Activated B cell treated with CpG ODN at 0.5 μM for 24 hours (primary cell): ENCODE data around the gene SLC1A7. TPM values are rescaled to one million over a fixed set of nuclear protein-coding genes. Genes with fewer than 3 reads are reported as not detected.

ENCODE experiments used
- ATAC-seq: fragments of 200-7000 bp; cut with Tn5 transposase; one replicate; pipeline ENCODE4 v1.10.0; 2021; ENCODE audit warnings: low read depth, mild to moderate bottlenecking, moderate library complexity
- CTCF ChIA-PET: fragments of 350-600 bp; sonication (Branson Sonifier 250); formaldehyde crosslinking; loops from one replicate; lab custom pipeline; 2021; ENCODE audit warnings: antibody characterized with exemption; lab: Charles Lee
- POLR2A ChIA-PET: fragments of 350-600 bp; sonication (Branson Sonifier 250); formaldehyde crosslinking; loops from one replicate; lab custom pipeline; 2021; ENCODE audit warnings: antibody characterized with exemption; lab: Charles Lee
- DNase-seq: peaks from one replicate; pipeline ENCODE4 v3.0.0; 2022
- H3K27ac Mint-ChIP-seq: one replicate; pipeline ENCODE4 v1.8.0; 2020; ENCODE audit warnings: mixed read lengths
- H3K27me3 Mint-ChIP-seq: one replicate; pipeline ENCODE4 v1.8.0; 2021; ENCODE audit warnings: mixed read lengths
- H3K36me3 Mint-ChIP-seq: one replicate; pipeline ENCODE4 v1.8.0; 2021; ENCODE audit warnings: low read depth, mixed read lengths
- H3K4me1 Mint-ChIP-seq: one replicate; pipeline ENCODE4 v1.8.0; 2021; ENCODE audit warnings: mixed read lengths
- H3K4me3 Mint-ChIP-seq: one replicate; pipeline ENCODE4 v1.8.0; 2020; ENCODE audit warnings: mild to moderate bottlenecking, mixed read lengths
- H3K9me3 Mint-ChIP-seq: one replicate; pipeline ENCODE4 v1.8.0; 2020; ENCODE audit warnings: mixed read lengths
- intact Hi-C: fragments of 100-400 bp; cut with micrococcal nuclease; formaldehyde crosslinking; loops from one replicate; pipeline ENCODE4 v1.15.1; 2024
- total RNA-seq: library from RNA; stranded (reverse); gene quantifications from 2 replicates; pipeline ENCODE4 v1.2.3, GENCODE V29; 2022
- TF ChIP-seq, protein P1 (sequence below): fragments of 200-600 bp; IDR thresholded peaks from one replicate; pipeline ENCODE4 v1.8.0; 2022; ENCODE audit warnings: antibody characterized with exemption, mild to moderate bottlenecking

Gene SLC1A7
- total RNA-seq, 1 donor from 2014 or later: not detected

GRCh38 chr1:53116933-53117600 lies 25.4 kb downstream of the SLC1A7 start:
- ChIA-PET CTCF (no interaction called here), POLR2A (no interaction called here)

GRCh38 chr1:53116307-53116810 lies 26.1 kb downstream of the SLC1A7 start:
- CTCF ChIA-PET: no interaction called here
- no peaks in the 10 kb centered on the region for H3K4me1 Mint-ChIP-seq
- DNase-seq: no peak
- POLR2A ChIA-PET: no interaction called here
- H3K27me3 Mint-ChIP-seq: peaks cover 7% of the 10 kb centered on the region
- no peak overlapping the region for H3K4me3 Mint-ChIP-seq
- no peaks in the 10 kb centered on the region for H3K9me3 Mint-ChIP-seq
- no peak overlapping the region for H3K27ac Mint-ChIP-seq
- ATAC-seq: no peak
- intact Hi-C loops: no loop called here
- TF ChIP-seq, protein P1, sequence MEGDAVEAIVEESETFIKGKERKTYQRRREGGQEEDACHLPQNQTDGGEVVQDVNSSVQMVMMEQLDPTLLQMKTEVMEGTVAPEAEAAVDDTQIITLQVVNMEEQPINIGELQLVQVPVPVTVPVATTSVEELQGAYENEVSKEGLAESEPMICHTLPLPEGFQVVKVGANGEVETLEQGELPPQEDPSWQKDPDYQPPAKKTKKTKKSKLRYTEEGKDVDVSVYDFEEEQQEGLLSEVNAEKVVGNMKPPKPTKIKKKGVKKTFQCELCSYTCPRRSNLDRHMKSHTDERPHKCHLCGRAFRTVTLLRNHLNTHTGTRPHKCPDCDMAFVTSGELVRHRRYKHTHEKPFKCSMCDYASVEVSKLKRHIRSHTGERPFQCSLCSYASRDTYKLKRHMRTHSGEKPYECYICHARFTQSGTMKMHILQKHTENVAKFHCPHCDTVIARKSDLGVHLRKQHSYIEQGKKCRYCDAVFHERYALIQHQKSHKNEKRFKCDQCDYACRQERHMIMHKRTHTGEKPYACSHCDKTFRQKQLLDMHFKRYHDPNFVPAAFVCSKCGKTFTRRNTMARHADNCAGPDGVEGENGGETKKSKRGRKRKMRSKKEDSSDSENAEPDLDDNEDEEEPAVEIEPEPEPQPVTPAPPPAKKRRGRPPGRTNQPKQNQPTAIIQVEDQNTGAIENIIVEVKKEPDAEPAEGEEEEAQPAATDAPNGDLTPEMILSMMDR: no peak
- H3K36me3 Mint-ChIP-seq: no peaks in the 10 kb centered on the region

More at GRCh38 chr1:53116933-53117600, 25.4 kb downstream of the SLC1A7 start:
- TF ChIP-seq, protein P1: no peak
- ATAC-seq (no peak), DNase-seq (no peak)
- Mint-ChIP-seq H3K4me3 (no peak overlapping the region), H3K4me1 (no peaks in the 10 kb centered on the region), H3K36me3 (no peaks in the 10 kb centered on the region), H3K27me3 (peaks cover 7% of the 10 kb centered on the region), H3K9me3 (no peaks in the 10 kb centered on the region), H3K27ac (no peak overlapping the region)
- intact Hi-C loops: no loop called here

- ATAC-seq: no peak
- intact Hi-C loops: no loop called here
- Mint-ChIP-seq H3K9me3 (no peaks in the 10 kb centered on the region), H3K36me3 (no peaks in the 10 kb centered on the region), H3K4me3 (no peak overlapping the region), H3K4me1 (no peaks in the 10 kb centered on the region), H3K27me3 (peaks cover 4% of the 10 kb centered on the region), H3K27ac (no peak overlapping the region)
- CTCF ChIA-PET: no interaction called here
- POLR2A ChIA-PET: no interaction called here
- no peak for DNase-seq
- TF ChIP-seq, protein P1: no peak
Observed at GRCh38 chr1:53115403-53116306, 26.8 kb downstream of the SLC1A7 start.

DNA sequence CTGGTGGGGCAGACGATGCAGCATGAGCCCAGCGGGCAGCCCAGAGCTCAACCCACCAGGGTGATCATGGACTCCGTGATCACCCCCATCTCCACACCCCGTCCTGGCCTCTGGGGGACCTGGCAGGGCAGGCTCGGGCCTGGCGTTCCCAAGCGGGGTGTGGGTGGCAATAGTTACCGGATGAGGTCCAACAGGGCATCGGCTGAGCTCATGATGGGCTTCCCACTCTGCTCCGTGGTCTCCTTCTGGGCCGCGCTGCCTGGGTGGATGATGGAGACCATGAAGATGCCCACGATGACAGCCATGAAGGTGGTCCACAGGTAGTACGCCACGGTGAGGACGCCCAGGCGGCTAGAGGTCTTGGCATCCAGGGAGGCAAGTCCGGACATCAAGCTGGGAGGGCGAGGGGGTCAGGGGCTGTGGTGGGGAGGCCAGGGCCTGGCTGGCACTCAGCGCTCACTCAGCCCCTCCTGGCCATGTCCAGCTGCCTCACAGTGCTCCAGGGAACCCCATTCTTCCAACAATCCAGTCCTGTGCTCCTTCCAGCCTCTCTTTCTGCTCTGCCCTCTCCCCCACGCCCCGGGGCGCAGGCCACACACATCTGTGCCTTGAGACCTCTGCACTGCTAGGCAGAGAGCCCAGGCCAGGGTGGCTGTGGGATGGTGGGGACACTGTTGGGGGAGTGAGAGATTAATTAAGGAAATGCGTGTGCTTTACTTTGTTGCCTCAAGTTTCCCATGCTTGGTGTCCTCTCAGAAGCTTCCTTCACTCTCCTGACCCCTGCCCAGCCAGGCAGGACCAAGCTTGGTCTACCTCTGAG lies 27.6 kb downstream of the SLC1A7 start:
- Mint-ChIP-seq H3K4me3 (no peak overlapping the region), H3K9me3 (no peaks in the 10 kb centered on the region), H3K4me1 (no peaks in the 10 kb centered on the region), H3K27me3 (peaks cover 4% of the 10 kb centered on the region), H3K27ac (no peak overlapping the region), H3K36me3 (no peaks in the 10 kb centered on the region)
- no peak for ATAC-seq
- POLR2A ChIA-PET: no interaction called here
- CTCF ChIA-PET: no interaction called here
- intact Hi-C loops: no loop called here
- no peak for DNase-seq
- TF ChIP-seq, protein P1: no peak
